Measurements from ENCODE around the gene KIF18A.

KIF18A gene

DNA sequence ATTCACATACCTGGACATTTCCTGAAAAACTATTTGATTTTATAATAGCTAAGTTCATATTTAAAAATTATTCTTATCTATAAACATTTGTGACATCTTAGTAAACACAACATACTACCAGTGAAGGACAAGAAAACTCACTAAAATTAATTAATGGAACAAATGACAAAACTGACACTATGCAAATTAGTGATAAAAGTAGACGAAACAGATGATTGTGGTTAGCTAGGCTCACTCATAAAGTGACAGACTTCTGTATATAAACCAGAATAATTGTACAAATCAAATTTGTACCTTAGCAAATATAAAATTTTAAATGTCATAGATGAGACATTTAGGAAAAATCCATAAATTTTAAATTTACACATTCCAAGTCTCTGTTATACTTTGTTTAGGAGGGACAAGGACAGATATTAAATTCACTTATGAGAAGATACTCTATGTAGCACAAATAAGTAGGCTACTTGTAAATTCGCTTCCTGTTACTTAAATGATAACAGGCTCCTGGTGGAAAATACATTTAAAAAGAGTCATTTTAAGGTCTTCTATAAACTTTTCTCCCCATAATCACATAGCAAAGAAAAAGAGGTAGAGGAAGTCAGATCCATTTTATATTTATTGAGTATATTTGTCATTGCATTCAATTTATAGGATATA, 81.2 kb downstream of the KIF18A start:
- ChIA-PET CTCF (no interaction called here), POLR2A (no interaction called here)
- TF ChIP-seq CTCF (IDR thresholded peaks at IDR 0.05; ENCODE audit: control extremely low read depth, extremely low read depth, low read depth, missing control alignments), result no peak

GRCh38 chr11:28017816-28018215, 90.1 kb downstream of the KIF18A start:
- no peak for DNase-seq (ENCODE audit: extremely low spot score)
- CTCF ChIA-PET, result interaction anchor here (0.8 kb wide), 1 partner anchor 64 kb away, joined by 3 read pairs; no protein-coding TSS in a partner anchor
- POLR2A ChIA-PET, result no interaction called here
- no peak for TF ChIP-seq CTCF (IDR thresholded peaks at IDR 0.05; ENCODE audit: control extremely low read depth, extremely low read depth, low read depth, missing control alignments)

More for the DNA sequence above, 81.2 kb downstream of the KIF18A start:
- DNase-seq (ENCODE audit: extremely low spot score), result no peak

DNA sequence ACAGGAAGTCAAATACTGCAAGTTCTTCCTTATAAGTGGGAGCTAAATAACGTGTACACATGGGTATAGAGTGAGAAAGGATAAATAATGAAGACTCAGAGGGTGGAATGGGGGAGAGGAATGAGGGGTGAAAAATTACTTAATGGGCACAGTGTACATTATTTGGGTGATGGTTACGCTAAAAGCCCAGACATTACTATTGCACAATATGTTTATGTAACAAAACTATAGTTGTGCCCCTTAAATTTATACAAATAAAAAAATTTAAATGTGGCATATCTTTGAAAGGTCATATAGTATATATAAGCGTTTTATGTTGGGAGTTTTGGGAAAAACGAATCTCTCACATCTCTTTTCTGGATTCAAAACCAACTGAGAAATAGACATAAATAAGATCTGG, 96.1 kb downstream of the KIF18A start:
- DNase-seq (ENCODE audit: extremely low spot score), result no peak
- POLR2A ChIA-PET, result no interaction called here
- CTCF ChIA-PET, result no interaction called here
- TF ChIP-seq CTCF (IDR thresholded peaks at IDR 0.05; ENCODE audit: control extremely low read depth, extremely low read depth, low read depth, missing control alignments), result no peak

GRCh38 chr11:28009996-28010395, 98.0 kb downstream of the KIF18A start:
- no peak for TF ChIP-seq CTCF (IDR thresholded peaks at IDR 0.05; ENCODE audit: control extremely low read depth, extremely low read depth, low read depth, missing control alignments)
- DNase-seq (ENCODE audit: extremely low spot score), result no peak
- CTCF ChIA-PET, result no interaction called here
- POLR2A ChIA-PET, result no interaction called here

- ChIA-PET POLR2A (no interaction called here), CTCF (no interaction called here)
- no peak for TF ChIP-seq CTCF (IDR thresholded peaks at IDR 0.05; ENCODE audit: control extremely low read depth, extremely low read depth, low read depth, missing control alignments)
- DNase-seq (ENCODE audit: extremely low spot score), result no peak
These were observed 98.6 kb downstream of the KIF18A start for GRCh38 chr11:28009388-28009787.

DNA sequence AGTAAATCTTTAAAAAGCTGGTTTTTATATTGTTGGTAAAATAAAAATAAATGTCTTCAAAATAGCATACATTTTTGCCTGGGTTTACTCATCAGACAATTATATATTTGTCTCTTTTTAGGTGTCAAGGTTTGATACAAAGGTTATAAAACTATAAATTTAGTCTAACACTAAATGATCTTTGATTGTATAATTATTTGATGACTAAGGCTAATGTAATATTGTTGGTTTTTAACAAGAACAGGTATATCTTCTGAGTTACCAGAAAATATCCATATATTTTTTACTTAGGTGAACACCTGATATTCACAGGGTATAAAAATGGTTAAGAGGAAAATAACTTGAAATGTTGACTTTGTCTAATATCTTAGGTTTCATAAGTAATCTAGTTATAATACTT, 104.3 kb downstream of the KIF18A start:
- no peak for TF ChIP-seq CTCF (IDR thresholded peaks at IDR 0.05; ENCODE audit: control extremely low read depth, extremely low read depth, low read depth, missing control alignments)
- no peak for DNase-seq (ENCODE audit: extremely low spot score)
- ChIA-PET CTCF (no interaction called here), POLR2A (no interaction called here)

DNA sequence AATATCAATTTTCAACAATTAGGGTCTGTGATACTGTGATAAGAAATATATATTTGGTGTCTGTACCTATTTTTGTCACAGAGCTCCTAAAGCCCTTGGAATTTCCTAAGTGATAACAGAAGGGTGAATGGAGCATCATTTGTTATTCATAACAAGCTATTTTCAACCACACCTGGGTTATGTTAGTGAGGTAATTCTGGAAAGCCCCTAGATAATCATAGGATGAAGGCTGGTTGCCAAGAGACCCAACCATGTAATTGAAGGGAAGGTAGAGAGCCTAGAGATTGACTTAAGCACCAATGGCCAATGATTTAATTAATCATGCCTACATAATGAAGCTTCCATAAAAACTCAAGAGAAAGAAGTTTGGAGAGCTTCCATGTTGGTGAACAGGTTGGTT, 109.4 kb downstream of the KIF18A start:
- CTCF ChIA-PET, result no interaction called here

More for the DNA sequence above, 109.4 kb downstream of the KIF18A start:
- no peak for DNase-seq (ENCODE audit: extremely low spot score)
- POLR2A ChIA-PET, result no interaction called here
- no peak for TF ChIP-seq CTCF (IDR thresholded peaks at IDR 0.05; ENCODE audit: control extremely low read depth, extremely low read depth, low read depth, missing control alignments)

Data from GM10248 (cell line).